Measurements from ENCODE around the gene NKPD1.

The NKPD1 gene

GRCh38 chr19:45180936-45181335 lies 20.2 kb upstream of the NKPD1 start:
- H3K27me3 ChIP-seq (ENCODE audit: control insufficient read depth, insufficient read depth, low read length) = no peaks in the 10 kb centered on the region
- H3K4me3 ChIP-seq (ENCODE audit: low read length) = no peak overlapping the region
- peaks cover 7% of the 10 kb centered on the region for H3K36me3 ChIP-seq (ENCODE audit: control insufficient read depth, insufficient read depth, low read length)
- peak overlapping the region; percentile 41 for H3K9ac ChIP-seq (ENCODE audit: low read length)
- no peak overlapping the region for H3K27ac ChIP-seq (ENCODE audit: low read depth, low read length)
- peaks cover 6% of the 10 kb centered on the region for H3K4me1 ChIP-seq (ENCODE audit: control insufficient read depth, insufficient read depth, low read length)

GRCh38 chr19:45179892-45180370 lies 19.1 kb upstream of the NKPD1 start:
- Histone ChIP-seq H3K4me3 (ENCODE audit: low read length) (peak overlapping the region; percentile 96), H3K27me3 (ENCODE audit: control insufficient read depth, insufficient read depth, low read length) (no peaks in the 10 kb centered on the region), H3K36me3 (ENCODE audit: control insufficient read depth, insufficient read depth, low read length) (peaks cover 7% of the 10 kb centered on the region), H3K27ac (ENCODE audit: low read depth, low read length) (no peak overlapping the region), H3K9ac (ENCODE audit: low read length) (no peak overlapping the region), H3K4me1 (ENCODE audit: control insufficient read depth, insufficient read depth, low read length) (peaks cover 6% of the 10 kb centered on the region)

DNA sequence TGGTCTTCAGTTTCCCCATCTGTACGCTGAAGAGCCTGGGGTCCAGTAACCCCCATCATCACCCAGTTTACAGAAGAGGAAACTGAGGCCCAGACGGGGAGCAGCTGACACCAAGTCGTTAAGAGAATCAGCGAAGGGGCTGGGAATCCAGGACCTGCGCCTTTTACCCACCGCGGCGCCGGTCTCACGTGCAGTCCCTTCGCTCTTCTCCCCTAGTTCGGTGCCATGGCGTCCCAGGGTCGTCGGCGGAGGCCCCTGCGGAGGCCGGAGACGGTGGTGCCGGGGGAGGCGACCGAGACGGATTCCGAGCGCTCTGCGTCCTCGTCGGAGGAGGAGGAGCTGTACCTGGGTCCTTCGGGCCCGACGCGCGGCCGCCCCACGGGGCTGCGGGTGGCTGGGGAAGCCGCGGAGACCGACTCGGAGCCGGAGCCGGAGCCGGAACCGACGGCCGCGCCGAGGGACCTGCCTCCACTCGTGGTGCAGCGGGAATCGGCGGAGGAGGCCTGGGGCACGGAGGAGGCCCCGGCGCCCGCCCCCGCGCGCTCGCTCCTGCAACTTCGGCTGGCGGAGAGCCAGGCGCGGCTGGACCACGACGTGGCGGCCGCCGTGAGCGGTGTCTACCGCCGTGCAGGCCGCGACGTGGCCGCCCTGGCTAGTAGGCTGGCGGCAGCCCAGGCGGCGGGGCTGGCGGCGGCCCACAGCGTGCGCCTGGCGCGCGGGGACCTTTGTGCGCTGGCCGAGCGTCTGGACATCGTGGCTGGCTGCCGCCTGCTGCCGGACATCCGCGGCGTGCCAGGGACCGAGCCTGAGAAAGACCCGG lies 18.5 kb upstream of the NKPD1 start:
- H3K27me3 ChIP-seq (ENCODE audit: control insufficient read depth, insufficient read depth, low read length) = no peaks in the 10 kb centered on the region
- peak overlapping the region; percentile 70 for H3K9ac ChIP-seq (ENCODE audit: low read length)
- peak overlapping the region; percentile 91 for H3K27ac ChIP-seq (ENCODE audit: low read depth, low read length)
- peaks cover 7% of the 10 kb centered on the region for H3K36me3 ChIP-seq (ENCODE audit: control insufficient read depth, insufficient read depth, low read length)
- peak overlapping the region; percentile 96 for H3K4me3 ChIP-seq (ENCODE audit: low read length)
- H3K4me1 ChIP-seq (ENCODE audit: control insufficient read depth, insufficient read depth, low read length) = peaks cover 6% of the 10 kb centered on the region

DNA sequence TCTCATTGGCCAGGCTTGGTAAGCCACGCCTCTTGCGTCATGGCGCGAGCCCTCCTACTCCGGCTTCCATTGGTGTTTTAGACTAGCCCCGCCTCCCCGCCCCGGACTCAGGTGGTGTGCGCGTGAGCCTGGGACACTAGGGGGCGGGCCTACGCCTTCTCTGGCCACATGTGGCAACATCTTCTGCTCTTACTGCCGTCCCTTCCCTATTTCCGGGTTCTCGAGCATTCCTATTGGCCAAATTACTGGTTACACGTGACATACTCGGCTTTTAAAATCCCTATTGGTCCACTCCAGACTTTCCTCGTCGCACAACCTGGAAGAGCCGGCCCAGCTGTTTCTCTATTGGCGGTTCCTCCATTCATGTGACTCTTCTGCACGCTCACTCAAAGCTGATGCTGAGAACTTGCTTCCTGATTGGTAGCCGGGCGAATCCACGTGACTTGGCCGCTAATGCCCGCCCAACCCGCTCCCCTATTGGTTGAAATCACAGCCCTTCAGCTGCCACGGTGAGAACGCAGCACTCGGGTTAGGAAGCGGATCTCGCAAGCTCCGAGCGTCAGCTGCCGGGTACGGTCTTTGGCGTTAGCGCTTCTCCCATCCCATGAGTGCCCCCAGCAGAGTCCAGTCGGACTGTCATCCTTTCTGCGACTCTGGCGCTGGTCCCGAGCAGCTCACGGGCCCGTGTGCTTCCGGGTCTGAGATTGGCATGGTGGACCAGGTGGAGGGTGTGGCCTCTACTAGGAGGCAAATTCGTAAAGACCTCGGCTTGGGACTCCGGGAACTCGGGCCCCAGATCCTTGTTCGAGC lies 17.7 kb upstream of the NKPD1 start, which contains the start of gene BLOC1S3:
Gene BLOC1S3 (plus strand): TSS at position 523 of the 810 bp plus-strand sequence. CDS start 513 bp downstream, outside the sequence.
- Histone ChIP-seq H3K27ac (ENCODE audit: low read depth, low read length) (peak within 1 kb of the TSS; percentile 91), H3K9ac (ENCODE audit: low read length) (peak within 1 kb of the TSS; percentile 70), H3K4me1 (ENCODE audit: control insufficient read depth, insufficient read depth, low read length) (peaks cover 6% of the 10 kb centered on the region), H3K4me3 (ENCODE audit: low read length) (peak within 1 kb of the TSS; percentile 96), H3K27me3 (ENCODE audit: control insufficient read depth, insufficient read depth, low read length) (no peaks in the 10 kb centered on the region), H3K36me3 (ENCODE audit: control insufficient read depth, insufficient read depth, low read length) (peaks cover 7% of the 10 kb centered on the region)

DNA sequence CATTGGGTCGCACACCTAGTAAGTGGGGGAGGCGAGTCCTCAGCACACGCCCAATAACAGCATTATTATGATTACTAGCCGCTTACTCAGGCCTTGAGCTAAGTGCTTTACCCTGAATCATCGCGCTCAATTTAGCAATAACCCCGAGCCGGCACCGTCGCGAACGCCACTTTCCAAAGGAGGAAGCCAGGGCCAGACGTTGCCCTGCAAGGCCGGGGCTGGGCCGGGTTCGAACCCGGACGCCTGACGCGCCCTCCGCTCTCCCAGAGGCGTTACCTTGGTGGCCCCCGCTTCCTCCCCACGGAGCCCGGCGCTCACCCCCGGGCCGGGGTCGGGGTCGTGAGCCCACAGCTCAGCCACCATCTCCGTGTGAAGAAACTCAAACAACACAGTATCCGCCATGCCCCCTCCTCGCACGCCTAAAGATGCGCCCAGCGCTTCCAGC lies 17.1 kb upstream of the NKPD1 start, which contains the start of gene TRAPPC6A:
Gene TRAPPC6A (minus strand): TSS at position 421 of the 445 bp plus-strand sequence. CDS start 19 bp downstream, at position 402.
- peaks cover 6% of the 10 kb centered on the region for H3K4me1 ChIP-seq (ENCODE audit: control insufficient read depth, insufficient read depth, low read length)

DNA sequence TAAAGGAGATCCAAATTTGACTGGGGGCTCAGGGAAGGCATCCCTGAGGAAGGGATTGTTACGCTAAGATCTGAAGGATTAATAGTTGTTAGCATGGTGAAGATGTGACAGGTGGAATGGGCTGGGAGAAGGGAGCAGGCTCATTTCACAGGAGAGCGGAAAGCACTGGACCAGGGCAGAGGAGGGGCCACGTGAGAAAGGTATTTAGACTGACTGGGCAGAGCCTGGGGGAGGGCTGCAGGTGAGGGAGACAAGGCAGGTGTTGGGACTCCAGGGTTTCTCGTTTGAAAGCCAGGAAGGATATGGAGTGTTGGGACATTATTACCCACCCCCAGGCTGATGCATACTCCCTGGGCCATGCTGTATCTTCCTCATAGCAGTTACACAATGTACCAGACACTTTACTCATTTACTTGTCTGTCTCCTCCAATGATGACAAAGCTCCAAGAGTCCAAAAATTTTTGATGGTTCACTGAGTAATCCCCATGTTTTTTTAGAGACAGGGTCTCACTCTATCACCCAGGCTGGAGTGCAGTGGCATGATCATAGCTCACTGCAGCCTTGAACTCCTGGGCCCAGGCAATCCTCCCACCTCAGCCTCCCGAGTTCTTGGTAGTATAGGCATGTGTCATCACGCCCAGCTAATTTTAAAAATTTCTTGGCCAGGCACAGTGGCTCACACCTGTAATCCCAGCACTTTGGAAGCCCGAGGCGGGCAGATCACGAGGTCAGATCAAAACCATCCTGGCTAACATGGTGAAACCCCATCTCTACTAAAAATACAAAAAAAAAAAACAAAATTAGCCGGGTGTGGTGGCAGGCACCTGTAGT lies 14.9 kb upstream of the NKPD1 start:
- H3K4me1 ChIP-seq (ENCODE audit: control insufficient read depth, insufficient read depth, low read length) = peaks cover 6% of the 10 kb centered on the region
- peaks cover 2% of the 10 kb centered on the region for H3K36me3 ChIP-seq (ENCODE audit: control insufficient read depth, insufficient read depth, low read length)
- H3K27ac ChIP-seq (ENCODE audit: low read depth, low read length) = no peak overlapping the region
- H3K27me3 ChIP-seq (ENCODE audit: control insufficient read depth, insufficient read depth, low read length) = no peaks in the 10 kb centered on the region
- H3K4me3 ChIP-seq (ENCODE audit: low read length) = no peak overlapping the region
- no peak overlapping the region for H3K9ac ChIP-seq (ENCODE audit: low read length)

More for the DNA sequence above, 17.1 kb upstream of the NKPD1 start, which contains the start of gene TRAPPC6A:
- peak within 1 kb of the TSS; percentile 91 for H3K27ac ChIP-seq (ENCODE audit: low read depth, low read length)
- no peaks in the 10 kb centered on the region for H3K27me3 ChIP-seq (ENCODE audit: control insufficient read depth, insufficient read depth, low read length)
- H3K9ac ChIP-seq (ENCODE audit: low read length) = peak within 1 kb of the TSS; percentile 70
- H3K4me3 ChIP-seq (ENCODE audit: low read length) = peak within 1 kb of the TSS; percentile 96
- H3K36me3 ChIP-seq (ENCODE audit: control insufficient read depth, insufficient read depth, low read length) = peaks cover 7% of the 10 kb centered on the region

DNA sequence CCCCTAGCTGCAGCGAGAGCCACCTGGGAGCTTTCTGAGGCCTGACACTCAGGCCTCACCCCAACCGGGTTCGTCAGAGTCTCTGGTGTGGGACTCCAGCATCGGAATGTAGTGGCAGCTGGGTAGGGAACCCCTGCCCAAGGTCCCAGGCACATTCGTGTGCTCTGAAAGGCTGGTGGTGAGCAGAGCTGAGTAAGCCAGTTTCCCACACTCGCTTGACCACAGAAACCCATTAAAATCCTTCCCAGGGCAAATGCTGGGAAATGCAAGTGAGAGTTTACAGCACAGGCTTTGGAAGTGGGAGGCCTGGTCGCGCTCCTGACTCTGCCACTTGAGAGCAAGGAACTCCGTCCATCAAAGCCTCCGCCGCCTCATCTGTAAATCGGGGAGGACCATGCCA lies 13.0 kb upstream of the NKPD1 start:
- H3K27me3 ChIP-seq (ENCODE audit: control insufficient read depth, insufficient read depth, low read length) = no peaks in the 10 kb centered on the region
- H3K4me3 ChIP-seq (ENCODE audit: low read length) = no peak overlapping the region
- H3K4me1 ChIP-seq (ENCODE audit: control insufficient read depth, insufficient read depth, low read length) = no peaks in the 10 kb centered on the region
- no peaks in the 10 kb centered on the region for H3K36me3 ChIP-seq (ENCODE audit: control insufficient read depth, insufficient read depth, low read length)
- H3K27ac ChIP-seq (ENCODE audit: low read depth, low read length) = no peak overlapping the region
- no peak overlapping the region for H3K9ac ChIP-seq (ENCODE audit: low read length)

GRCh38 chr19:45172611-45173208 lies 11.9 kb upstream of the NKPD1 start:
- Histone ChIP-seq H3K27ac (ENCODE audit: low read depth, low read length) (no peak overlapping the region), H3K4me3 (ENCODE audit: low read length) (no peak overlapping the region), H3K4me1 (ENCODE audit: control insufficient read depth, insufficient read depth, low read length) (no peaks in the 10 kb centered on the region), H3K36me3 (ENCODE audit: control insufficient read depth, insufficient read depth, low read length) (no peaks in the 10 kb centered on the region), H3K27me3 (ENCODE audit: control insufficient read depth, insufficient read depth, low read length) (no peaks in the 10 kb centered on the region), H3K9ac (ENCODE audit: low read length) (no peak overlapping the region)

DNA sequence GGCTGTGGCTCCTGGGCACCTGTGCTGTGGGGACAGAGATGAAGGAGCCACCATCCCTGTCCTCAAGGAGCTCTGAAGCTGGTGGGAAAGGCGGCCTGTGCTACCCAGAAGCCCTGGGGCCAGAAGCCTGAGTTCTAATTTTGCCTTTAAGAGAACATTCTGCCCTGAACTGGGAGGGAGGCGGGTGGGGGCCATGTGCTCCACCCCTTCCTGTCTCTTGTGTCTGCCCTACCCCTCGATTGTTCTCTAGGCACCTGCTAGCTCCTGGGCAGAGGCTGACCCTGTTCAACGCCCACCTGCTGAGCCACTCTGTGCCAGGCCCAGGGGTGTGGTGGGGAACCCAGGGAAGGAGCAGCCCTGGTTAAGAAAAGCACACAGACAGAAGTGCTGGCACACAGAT lies 11.4 kb upstream of the NKPD1 start:
- Histone ChIP-seq H3K4me3 (ENCODE audit: low read length) (no peak overlapping the region), H3K27ac (ENCODE audit: low read depth, low read length) (no peak overlapping the region), H3K36me3 (ENCODE audit: control insufficient read depth, insufficient read depth, low read length) (no peaks in the 10 kb centered on the region), H3K9ac (ENCODE audit: low read length) (no peak overlapping the region), H3K27me3 (ENCODE audit: control insufficient read depth, insufficient read depth, low read length) (no peaks in the 10 kb centered on the region), H3K4me1 (ENCODE audit: control insufficient read depth, insufficient read depth, low read length) (no peaks in the 10 kb centered on the region)

DNA sequence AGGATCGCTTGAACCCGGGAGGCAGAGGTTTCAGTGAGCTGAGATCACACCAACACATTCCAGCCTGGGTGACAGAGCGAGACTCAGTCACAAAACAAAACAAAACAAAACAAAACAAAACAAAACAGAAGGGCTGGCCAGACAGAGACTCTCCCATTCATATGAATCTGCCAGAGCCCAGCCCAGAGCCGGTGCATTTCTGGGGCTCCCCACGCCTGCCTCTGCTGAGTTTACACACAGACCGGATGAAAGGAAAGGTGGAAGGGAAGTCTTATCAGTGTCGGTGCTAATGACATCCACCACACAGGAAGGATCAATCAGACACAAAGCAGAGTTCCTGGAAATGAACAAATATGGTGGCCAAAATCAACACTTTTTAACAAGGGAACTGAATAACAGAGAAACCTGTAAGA lies 10.4 kb upstream of the NKPD1 start:
- H3K36me3 ChIP-seq (ENCODE audit: control insufficient read depth, insufficient read depth, low read length) = no peaks in the 10 kb centered on the region
- H3K27me3 ChIP-seq (ENCODE audit: control insufficient read depth, insufficient read depth, low read length) = no peaks in the 10 kb centered on the region
- H3K9ac ChIP-seq (ENCODE audit: low read length) = no peak overlapping the region
- no peaks in the 10 kb centered on the region for H3K4me1 ChIP-seq (ENCODE audit: control insufficient read depth, insufficient read depth, low read length)
- H3K4me3 ChIP-seq (ENCODE audit: low read length) = no peak overlapping the region
- H3K27ac ChIP-seq (ENCODE audit: low read depth, low read length) = no peak overlapping the region

All from rectal smooth muscle tissue (tissue), 1 donor.